ENCODE data around the gene SLC6A4. TPM values are rescaled to one million over a fixed set of nuclear protein-coding genes. Genes with fewer than 3 reads are reported as not detected.
"Not testable (repeated sequence)": the region's sequence is repeated elsewhere in the genome, so short reads cannot be mapped to it uniquely, and the experiment has no call there.

SLC6A4 gene
- polyA plus RNA-seq, 12 donors: 0.09 to 4.0 (median 0.38) TPM; not detected in 2

- DNase-seq: no peak
Measured at GRCh38 chr17:30219833-30220232, 15.7 kb downstream of the SLC6A4 start.

DNA sequence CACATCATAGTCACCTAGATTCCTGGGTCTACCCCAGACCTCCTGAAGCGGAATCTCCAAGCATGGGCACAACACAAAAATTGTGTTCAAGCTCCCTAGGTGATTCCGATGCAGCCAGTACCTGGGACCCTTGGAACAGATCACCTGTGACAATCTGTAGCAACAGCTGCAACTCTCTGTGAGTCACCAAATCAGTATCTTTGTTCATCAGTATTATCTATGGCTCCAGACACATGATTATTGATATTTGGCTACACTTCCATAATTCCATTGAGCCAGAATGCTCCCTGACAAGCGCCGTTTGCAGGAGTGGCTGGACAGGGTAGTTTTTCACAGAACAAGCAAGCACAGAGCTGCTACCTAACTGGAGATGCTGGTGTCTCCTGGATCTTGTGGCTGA lies 16.2 kb downstream of the SLC6A4 start:
- DNase-seq: no peak

- no peak for DNase-seq
Measured at GRCh38 chr17:30218799-30219198, 16.7 kb downstream of the SLC6A4 start.

DNA sequence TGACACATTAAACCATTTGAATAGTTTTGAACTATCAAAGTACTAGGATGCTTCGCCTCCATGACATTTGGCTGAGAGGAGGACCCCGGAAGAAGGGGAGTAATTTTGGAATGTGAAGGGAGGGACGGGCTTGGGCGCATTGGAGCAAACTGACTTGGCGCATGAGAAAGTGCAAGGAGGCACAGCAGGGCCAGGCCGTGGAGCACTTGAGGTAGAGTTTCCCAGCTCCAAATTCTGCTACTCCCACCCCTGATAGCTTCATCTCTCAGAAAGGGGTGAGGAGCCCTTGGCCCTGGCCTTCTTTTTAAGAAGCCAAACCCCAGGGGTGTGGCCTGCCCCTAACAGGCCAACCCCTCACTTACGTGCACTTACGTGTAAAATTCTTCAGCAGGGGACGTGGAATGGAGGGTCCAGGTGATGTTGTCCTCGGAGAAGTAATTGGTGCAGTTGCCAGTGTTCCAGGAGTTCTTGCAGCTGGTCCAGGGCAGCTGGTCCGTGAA lies 17.7 kb downstream of the SLC6A4 start:
- DNase-seq: no peak

DNA sequence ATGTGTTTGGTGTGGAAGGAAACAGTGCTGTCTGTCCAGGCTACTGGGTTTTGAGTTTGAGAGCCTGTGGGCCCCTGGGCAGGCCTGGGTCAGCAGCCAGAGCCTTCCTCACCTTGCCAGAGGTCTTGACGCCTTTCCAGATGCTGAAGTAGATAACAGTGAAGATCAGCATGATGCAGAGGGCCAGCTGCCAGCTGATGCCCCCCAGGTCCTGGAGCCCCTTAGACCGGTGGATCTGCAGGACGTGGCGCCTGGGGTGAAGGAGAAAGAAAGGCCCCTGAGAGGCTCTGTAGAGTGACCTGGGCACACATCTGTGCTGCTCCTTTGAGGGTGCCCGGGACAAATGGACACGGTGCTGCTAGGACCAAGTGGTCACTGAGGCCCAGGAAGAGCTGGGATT lies 18.4 kb downstream of the SLC6A4 start:
- no peak for DNase-seq

- DNase-seq: no peak
Measured at GRCh38 chr17:30212750-30213149, 22.7 kb downstream of the SLC6A4 start.

DNA sequence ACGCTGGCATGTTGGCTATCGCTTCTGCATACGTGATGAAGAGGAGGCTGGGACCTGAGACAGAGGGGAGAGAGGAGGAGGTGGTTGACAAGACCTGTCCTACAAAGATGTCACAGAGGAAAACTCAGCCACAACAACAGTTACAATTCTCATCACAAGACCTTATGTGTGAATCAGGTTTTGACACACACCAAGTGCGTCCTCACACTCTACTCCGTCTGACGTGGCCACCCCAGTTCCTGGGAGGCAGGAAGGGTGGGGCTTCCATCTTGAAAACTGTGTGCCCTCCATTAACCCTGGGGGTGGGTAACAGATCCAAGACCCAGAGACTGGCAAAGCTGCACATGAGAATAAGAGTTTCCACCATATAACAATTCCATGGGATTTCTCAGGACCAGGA lies 24.1 kb downstream of the SLC6A4 start:
- DNase-seq: no peak

DNA sequence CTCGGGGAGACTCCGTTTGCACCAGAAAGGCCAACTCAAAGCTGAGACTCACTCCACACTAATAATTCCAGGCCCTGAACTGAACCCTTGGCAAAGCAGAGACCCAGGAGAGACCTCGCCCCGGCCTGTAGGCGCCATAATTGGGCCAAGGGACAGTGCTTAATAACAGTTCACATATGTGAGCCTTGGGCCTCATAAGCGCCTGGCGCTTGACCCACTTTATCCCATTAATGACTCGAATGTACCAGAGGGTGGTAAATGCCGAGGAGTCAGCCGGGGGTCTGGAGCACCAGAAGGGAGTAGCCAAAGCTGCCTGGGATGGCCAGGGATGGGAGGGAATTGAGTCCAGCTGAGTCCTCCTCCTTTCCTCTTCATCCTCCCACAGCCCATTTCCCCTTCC lies 24.6 kb downstream of the SLC6A4 start:
- DNase-seq: no peak

DNA sequence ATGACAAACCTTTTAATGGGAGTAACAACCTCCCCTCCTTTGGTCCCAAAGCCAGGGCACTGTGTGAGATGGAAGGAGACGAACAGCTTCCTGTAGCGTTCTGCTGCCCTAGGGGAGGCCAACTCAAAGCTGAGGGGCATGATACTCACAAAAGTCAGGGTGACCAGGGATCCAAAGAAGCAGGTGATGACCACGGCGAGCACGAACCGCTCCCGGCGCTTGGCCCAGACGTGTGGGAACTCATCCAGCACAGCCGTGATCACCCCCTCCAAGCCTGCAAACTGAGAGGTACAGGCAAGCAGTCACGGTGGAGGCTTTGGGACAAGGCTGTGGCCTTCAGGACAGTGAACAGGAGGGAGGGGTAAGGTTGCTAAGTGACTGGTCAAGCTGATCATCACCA lies 25.1 kb downstream of the SLC6A4 start:
- no peak for DNase-seq

DNA sequence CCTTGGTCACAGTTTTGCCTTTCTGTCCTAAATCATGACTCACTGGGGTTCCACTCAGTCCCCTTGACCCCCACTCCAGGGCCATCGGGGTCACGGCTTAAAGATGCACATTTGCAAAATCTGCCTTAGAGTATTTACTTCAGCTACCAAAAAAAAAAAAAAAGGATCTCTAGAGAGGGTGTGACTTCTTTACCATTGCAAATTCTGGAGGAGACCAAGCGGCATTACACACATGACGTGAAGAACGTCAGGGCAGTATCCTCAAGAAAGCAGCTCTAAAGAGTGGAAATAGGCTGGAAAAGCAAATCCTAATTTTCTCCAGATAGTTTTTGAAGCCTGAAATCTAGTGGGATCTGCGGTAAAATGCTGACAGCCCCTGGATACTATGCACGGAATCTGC lies 25.6 kb downstream of the SLC6A4 start:
- no peak for DNase-seq

DNA sequence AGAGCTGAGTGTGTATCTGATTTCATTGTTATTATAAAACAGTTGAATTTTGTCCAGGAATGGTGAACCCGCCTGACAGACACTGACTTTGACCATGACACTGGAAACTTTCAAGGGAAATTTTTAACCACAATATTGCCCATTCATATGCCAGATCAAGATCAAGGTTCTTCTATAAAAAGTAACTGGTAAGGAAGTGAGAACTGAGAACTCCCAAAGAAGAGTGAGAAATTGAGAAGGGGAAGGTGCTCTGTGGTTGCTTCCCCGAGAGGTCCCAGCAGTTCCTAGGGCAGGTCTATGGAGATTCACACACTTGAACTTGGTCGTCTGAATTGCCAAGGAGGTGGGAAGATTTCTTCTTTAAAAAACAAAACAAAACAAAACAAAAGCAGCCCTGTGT lies 27.3 kb downstream of the SLC6A4 start:
- DNase-seq: no peak

DNA sequence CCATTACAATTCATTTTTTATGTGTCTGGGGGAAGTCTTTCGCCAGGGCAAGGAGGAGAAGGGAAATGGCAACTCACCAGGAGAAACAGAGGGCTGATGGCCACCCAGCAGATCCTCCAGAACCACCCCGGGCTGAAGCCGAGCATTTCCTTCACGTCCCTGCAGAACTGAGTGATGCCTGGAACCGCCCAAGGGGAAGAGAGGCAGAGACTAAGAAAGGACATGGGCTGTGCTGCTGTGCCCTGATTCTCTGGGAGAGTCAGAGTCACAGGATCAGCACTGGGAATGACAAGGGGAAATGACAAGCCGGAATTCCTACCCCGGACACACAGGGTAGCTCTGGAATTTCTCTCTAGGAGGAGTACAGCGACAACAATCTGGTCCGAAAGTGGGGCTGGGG lies 27.8 kb downstream of the SLC6A4 start:
- no peak for DNase-seq

DNA sequence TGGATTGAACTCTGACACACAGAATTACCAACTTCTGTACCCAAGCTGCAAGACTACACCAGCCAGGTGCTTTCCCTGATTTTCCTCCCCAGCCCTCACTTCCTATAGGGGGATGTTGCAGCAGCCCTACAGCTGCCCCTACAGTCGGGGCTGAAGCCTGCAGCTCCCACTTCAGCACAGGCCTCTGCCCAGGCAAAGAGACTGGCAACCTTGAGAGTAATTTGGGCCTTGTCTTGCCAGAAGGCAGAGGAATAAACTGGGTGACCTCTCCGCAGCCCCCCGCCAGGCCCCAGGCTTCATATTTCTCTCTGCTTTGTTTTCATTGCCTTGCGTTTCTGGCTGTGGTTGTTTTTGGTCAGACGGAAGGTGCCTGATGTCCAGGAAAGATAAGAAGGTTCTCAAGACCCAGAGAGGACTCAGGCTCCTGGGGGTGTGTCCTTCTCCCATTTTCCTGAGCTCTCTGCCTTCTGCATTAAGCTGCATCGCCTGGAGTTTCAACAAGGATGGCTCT lies 32.0 kb downstream of the SLC6A4 start:
- no peak for DNase-seq

- not testable (repeated sequence) for DNase-seq
Measured at GRCh38 chr17:30200656-30201055, 34.8 kb downstream of the SLC6A4 start.

DNA sequence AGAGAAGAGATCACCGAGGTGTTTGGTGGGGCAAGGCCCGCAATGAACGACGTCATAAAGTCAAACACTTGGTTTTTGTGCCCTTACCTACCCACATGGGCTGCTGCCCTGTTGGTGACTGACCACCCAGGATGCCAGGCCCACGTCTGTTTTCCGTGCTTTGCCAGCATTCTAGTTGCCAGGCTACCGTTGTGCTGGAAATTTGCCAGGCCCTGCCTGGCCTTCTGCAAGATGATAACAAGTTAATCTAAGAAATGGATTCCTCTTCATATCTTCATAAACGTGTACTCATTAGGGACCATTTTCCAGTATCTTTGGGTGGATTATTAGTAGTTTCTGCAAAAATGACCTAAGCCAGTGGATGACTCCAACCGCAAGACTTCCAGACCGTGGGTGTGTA lies 35.4 kb downstream of the SLC6A4 start:
- DNase-seq: no peak

DNA sequence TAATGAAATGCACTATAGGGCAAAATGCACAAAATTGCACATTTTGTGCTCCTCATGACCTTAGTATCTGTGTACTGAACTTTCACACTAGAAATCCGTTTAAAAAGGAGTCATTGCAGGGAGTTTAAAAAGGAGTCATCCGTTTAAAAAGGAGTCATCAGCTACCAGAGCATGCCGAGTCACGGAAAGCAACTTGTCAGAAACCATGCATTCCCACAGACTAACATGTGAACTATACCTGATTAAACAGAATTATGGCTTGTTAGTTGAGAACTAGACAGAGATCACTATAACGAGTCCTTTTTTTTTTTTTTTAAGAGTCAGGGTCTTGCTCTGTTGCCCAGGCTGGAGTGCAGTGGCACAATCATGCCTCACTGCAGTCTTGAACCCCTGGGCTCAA lies 35.9 kb downstream of the SLC6A4 start:
- DNase-seq: no peak

DNA sequence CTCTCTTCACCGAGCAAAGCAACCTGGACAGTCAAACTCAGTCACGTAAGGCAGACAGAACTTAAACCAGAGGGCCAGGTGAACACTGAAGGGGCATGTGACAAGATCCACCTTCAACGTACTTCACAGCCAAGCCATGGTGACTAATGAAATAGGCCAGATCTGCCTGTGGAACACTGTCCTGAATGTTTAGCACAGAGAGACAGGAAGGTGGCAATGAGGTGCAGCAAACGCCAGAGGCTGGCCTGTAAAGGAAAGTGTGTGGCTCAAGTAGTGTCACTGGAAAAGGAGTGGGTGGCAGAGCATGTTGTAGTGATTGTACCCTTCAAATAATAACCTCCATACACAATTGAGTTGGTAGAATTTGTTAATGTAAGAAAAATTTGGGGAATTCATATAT lies 38.1 kb downstream of the SLC6A4 start:
- no peak for DNase-seq

DNA sequence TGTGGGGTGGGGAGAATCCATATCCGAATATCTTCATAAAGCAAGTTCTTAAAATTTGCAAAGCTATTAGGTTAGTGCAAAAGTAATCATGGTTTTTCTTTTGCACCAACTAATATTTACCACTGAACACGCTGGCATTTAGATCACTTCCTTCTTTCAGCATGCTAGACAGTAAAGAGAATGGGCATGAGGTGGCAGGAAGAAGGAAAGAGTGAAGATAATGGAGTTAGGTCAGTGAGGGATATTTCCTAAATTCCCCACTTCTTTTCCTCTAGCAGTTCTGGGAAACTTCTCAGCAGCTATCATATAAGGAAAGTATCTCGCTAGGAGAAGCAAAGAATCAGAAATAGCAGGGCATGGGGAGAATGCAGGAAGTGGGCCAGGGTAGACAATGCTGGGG lies 39.0 kb downstream of the SLC6A4 start:
- DNase-seq: no peak

DNA sequence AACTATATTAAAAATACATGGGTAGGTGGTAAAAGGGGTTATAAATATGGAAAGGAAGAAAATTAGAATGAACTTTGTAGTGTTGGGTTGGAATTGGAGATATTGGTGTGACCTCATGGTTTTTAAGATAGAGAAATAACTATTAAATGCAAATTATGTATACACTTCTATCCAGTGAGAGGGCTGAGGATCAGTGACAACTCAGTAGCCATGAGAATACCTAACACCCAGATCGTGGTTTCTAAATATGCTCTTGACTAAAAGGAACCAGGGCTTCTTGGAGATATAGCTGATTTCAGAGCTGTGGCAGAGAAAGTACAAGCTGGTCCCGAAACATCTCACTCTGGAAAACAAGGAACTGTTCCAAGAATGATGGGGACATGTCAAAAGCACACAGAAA lies 44.4 kb downstream of the SLC6A4 start:
- no peak for DNase-seq

- no peak for DNase-seq
Measured at GRCh38 chr17:30188211-30188939, 47.1 kb downstream of the SLC6A4 start.

DNA sequence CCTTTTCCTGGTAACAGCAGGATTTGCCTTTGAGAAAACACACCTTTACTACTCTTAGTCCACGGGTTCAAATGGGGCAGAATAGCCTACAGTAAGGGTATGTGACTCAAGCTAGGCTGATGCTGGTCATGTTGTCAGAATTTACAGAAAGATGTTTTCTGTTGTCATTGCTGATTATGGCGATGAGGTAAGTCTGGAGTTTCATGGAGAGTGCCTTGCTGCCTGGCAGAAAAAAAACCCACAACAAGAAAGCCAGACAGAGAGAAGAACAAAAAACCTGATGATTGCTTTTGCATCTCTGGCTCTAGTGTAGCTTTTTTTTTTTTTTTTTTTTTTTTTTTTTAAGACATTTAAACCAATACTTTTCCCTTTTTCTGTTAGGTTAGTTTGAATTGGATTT lies 47.9 kb downstream of the SLC6A4 start:
- no peak for DNase-seq

DNA sequence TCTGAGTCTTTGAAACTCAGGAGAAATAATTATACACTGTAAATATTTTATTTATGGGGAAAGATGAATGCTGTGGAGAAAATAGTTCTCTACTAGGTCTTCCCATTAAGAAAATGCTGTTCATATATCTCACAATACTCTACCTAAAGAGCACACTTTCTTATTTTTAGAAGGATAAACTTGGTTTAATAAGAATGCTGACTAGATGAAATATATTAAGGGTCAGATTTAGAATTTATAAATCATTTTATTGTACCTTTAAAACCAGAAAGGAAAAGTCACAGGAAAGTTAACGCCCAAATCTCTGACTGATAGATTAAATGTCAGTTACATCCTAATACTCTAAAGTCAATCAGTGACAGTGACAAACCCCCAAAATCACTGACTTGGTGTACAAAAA lies 48.7 kb downstream of the SLC6A4 start:
- no peak for DNase-seq

GRCh38 chr17:30176855-30177254 lies 58.6 kb downstream of the SLC6A4 start:
- DNase-seq: no peak

DNA sequence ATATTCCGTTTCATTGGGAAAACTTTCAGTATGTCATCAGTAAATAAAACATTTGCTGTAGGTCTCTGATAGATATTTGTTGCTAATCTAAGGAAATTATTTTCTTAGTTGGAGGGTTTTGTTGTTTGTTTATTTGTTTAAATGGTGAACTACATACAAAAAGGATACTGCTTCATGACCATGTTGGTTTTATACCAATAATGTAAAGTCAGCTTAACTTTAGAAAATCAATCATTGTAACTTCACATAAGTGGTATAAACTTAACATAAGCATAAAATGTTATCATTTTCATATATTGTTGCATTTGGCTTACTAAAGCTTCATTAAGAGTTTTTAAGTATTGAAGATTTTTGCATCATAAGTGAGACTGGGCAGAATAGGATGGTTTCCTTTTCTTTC lies 60.9 kb downstream of the SLC6A4 start:
- no peak for DNase-seq
